Astrocyte of the spinal cord (primary cell): Measurements from ENCODE around the gene CDS2.

Experiments
- DNase-seq: peaks from one replicate; pipeline ENCODE4 v3.0.0; 2011; ENCODE audit warnings: low read depth, low spot score
- H3K4me3 ChIP-seq: 2 replicates; pipeline ENCODE4 v1.5.1; 2011; ENCODE audit warnings: low read depth, mild to moderate bottlenecking, low read length, moderate library complexity
- CTCF ChIP-seq: IDR thresholded peaks from 2 replicates; pipeline ENCODE4 v1.5.1; 2012; ENCODE audit warnings: low read depth, mild to moderate bottlenecking, low read length, inconsistent platforms
- in situ Hi-C: cut with HindIII; loops from 2 replicates; pipeline ENCODE4 v1.10.0; 2017; ENCODE audit warnings: low sequenced_read_pairs

Gene CDS2

GRCh38 chr20:5127859-5128424 is 1.1 kb downstream of the CDS2 start:
- H3K4me3 ChIP-seq: peak overlapping the region; percentile 82
- no peak for TF ChIP-seq CTCF
- no peak for DNase-seq
- in situ Hi-C loops: no loop called here

GRCh38 chr20:5128886-5129285 is 2.1 kb downstream of the CDS2 start:
- no peak for TF ChIP-seq CTCF
- H3K4me3 ChIP-seq: no peak overlapping the region
- in situ Hi-C loops: no loop called here
- DNase-seq: no peak

GRCh38 chr20:5131502-5131901 is 4.7 kb downstream of the CDS2 start:
- no peak for TF ChIP-seq CTCF
- DNase-seq: no peak
- H3K4me3 ChIP-seq: no peak overlapping the region
- in situ Hi-C loops: no loop called here

GRCh38 chr20:5133998-5134397 is 7.2 kb downstream of the CDS2 start:
- no peak for TF ChIP-seq CTCF
- H3K4me3 ChIP-seq: no peak overlapping the region
- in situ Hi-C loops: no loop called here
- DNase-seq: no peak

- in situ Hi-C loops: no loop called here
- H3K4me3 ChIP-seq: no peak overlapping the region
- TF ChIP-seq CTCF: no peak
- no peak for DNase-seq
Observed at GRCh38 chr20:5135363-5136012, 8.7 kb downstream of the CDS2 start.

- no peak for TF ChIP-seq CTCF
- no peak overlapping the region for H3K4me3 ChIP-seq
- in situ Hi-C loops: no loop called here
- no peak for DNase-seq
Observed at GRCh38 chr20:5136096-5136495, 9.3 kb downstream of the CDS2 start.
